Upper lobe of left lung (tissue), 4 donors: ENCODE measurements around the gene LGI4.

ENCODE experiments used
- POLR2A ChIP-seq, 4 donors: fragments of 450-650 bp; IDR thresholded peaks; one replicate each; pipeline ENCODE4 v1.5.1; 2016 to 2017; ENCODE audit warnings: antibody characterized with exemption in 4 of 4, mild to moderate bottlenecking in 2 of 4
- TF ChIP-seq, protein P1 (sequence below), 6 experiments: fragments of 450-650 bp in 4 of 6; fragments of 200-600 bp in 2 of 6; sonication (generic) in 2 of 6; IDR thresholded peaks; one replicate each; pipeline ENCODE4 v1.5.1; 2016 to 2019; ENCODE audit warnings: antibody characterized with exemption in 6 of 6

DNA sequence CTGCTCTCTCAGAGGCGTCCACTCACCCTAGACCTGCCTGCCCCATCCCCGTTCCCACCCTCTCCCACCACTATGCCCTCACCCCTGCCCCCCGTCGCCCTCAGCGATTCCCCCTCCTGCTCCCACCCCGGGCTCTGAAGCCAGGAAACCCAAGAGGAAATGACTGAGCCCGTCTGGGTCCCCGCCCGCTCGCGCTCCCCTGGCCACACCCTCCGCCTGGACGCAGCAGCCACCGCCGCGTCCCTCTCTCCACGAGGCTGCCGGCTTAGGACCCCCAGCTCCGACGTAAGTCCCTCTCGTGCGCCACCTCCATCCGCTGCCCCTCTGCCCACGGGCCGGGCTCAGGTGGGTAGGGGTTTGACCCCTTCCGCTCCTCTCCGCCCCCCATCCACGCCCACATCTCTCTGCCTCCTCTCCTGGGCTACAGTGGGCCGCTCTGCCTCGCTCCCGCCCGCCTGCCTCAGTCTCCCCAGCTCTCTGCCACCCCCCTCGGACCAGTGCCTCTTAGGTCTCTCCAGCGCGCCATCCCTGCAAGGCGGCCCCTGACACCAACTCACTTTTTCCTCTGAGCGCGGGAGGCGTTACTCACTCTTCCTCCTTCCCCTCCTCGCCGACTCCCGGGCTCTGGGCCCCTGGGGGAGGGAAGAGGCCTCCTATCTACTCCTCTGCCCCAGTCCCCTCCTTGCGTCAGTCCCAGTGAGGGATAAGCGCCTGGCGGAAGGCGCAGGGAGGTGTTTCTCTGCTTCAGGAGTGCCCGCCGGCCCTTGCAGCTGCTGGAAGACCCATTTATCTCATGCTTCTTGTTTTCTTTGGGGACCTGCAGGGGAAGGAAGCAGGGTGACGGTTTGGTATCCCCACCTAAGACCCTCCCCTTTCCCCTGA, 19.9 kb upstream of the LGI4 start, which contains the start of gene FXYD5:
- TF ChIP-seq, protein P1, sequence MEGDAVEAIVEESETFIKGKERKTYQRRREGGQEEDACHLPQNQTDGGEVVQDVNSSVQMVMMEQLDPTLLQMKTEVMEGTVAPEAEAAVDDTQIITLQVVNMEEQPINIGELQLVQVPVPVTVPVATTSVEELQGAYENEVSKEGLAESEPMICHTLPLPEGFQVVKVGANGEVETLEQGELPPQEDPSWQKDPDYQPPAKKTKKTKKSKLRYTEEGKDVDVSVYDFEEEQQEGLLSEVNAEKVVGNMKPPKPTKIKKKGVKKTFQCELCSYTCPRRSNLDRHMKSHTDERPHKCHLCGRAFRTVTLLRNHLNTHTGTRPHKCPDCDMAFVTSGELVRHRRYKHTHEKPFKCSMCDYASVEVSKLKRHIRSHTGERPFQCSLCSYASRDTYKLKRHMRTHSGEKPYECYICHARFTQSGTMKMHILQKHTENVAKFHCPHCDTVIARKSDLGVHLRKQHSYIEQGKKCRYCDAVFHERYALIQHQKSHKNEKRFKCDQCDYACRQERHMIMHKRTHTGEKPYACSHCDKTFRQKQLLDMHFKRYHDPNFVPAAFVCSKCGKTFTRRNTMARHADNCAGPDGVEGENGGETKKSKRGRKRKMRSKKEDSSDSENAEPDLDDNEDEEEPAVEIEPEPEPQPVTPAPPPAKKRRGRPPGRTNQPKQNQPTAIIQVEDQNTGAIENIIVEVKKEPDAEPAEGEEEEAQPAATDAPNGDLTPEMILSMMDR (IDR thresholded peaks at IDR 0.05): peak in 2 of 6 experiments; percentile 21
- peak in 2 of 4 donors; percentile 20 to 63 for TF ChIP-seq POLR2A (IDR thresholded peaks at IDR 0.05)
